Activated T-cell treated with anti-CD3 and anti-CD28 coated beads for 1 hour (primary cell): ENCODE results near the gene KHSRP.
"Not testable (repeated sequence)": the region's sequence is repeated elsewhere in the genome, so short reads cannot be mapped to it uniquely, and the experiment has no call there.

Source experiments
- DNase-seq: peaks from one replicate; pipeline ENCODE4 v3.0.0-alpha.2; 2020; ENCODE audit warnings: low read depth

The KHSRP gene

DNA sequence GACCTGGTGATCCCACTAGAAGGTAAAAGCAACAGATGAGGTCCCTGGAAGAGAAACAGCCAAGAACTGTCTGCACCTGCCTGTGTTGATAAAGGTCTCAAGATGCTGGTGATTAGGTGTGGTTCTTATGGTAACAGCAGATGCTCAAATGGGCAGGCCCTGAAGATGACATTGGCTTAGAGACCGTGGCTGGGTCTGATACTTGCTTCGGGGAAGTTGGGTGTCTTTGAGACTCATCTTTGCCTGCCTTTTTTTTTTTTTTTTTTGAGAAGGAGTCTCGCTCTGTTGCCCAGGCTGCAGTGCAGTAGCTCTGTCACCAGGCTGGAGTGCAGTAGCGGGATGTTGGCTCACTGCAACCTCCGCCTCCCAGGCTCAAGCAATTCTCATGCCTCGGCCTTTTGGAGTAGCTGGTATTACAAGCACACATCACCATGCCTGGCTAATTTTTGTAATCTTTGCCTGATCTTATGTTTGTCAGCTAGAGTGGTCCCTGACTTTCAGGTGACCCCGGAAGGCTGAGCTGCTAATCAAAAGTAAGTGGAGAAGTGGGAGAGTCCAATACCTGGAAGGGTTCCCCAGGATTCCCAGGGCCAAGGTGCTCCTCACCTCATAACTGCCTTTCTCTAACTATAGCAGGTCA is 27.1 kb upstream of the KHSRP start:
- no peak for DNase-seq

DNA sequence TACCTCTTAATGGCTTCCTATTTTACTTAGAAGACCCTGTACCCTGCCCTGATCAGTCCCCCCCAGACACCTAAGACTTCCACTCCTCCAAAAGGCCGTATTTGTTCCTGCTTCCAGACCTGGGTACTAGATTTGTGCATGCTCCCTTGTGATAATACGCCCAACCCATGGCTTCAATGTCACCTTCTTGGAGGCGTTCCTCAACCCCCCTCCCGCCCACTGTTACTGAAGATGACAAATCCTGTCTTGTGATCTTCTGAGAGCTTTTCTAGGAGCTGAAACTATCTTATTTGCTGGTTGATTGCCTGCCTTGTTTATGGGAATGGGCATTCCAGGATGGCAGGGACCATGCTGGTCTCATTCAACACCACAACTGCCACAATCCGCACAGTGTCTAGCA is 25.6 kb upstream of the KHSRP start:
- DNase-seq, result no peak

DNA sequence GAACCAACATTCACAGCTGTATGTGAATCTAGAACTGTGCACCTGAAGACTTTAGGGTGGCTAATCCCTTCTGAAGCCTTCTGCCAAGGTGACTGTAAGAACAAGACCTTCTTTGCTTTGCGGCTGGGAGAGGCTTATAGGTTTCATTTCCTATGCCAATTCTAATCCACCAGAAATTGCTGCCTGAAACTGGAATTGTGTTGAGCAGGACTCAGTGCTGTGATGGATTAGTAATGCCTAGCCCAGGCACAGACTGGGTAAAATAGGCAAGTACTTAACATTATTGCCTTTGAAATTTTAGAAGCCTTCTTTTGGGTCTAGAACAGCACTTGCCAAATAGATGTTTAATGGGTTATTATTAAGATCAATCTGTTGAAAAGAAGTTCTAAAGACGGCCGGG is 23.4 kb upstream of the KHSRP start:
- no peak for DNase-seq

DNA sequence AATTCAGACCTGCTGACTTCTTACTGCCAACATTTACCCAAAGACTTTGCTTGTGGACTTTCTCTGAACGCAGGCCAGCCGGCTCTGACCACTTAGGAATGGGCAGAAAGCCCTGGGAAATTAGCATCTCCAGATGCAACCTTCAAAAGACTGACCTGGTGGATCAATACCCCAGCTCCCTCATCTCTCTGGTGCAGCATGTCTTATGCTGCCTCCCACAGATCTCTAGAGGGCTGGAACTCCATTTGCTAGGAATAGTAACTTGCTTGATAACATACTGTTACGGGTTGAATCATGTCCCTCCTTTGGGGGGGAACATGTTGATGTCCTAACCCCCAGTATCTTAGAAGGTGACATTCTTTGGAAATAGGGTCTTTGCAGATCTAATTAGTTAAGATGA is 21.8 kb upstream of the KHSRP start:
- DNase-seq, result no peak

DNA sequence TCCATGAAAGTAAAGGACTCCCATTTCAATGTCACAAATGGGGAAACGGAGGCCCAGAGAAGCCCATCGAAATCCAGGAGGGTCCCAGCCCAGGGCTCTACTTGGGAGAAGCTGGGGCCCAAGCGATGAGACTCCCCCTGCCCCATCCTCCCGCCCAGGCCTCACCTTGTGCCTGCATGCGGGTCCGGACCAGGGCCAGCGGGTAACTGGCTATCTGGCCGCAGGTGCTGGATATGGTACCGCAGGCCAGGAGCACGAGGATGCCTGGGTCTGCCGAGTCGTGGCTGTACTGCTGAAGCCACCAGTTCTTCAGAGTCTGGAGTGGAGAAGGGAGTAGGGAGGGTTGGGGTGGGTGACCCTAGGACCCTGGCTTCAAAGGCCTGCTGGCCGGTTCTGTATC is 19.4 kb upstream of the KHSRP start:
- DNase-seq, result no peak

DNA sequence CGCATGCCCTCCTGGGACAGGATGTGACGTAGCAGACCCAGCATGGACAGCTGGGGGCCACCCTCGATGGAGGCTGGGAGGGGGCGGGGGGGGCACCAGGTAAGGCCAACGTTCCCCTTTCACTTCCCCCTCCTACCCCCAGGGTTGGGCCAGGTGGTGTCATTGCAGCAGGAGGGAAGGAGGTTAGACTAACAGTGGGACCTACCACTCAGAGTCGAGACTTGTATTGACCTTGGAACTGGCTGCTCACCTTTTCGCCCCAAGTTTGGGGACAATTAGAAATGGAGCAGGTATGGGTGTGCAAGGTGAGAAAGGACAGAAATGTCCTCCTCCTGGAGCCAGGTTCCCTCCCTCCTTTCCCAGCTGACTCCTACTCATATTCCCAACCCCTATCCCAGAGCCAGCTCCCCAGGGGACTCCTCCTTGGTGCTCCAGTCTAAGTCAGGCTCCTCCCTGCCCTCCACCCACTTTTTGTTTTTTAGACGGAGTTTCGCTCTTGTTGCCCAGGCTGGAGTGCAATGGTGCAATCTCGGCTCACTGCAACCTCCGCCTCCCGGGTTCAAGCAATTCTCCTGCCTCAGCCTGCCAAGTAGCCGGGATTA is 17.6 kb upstream of the KHSRP start:
- no peak for DNase-seq

DNA sequence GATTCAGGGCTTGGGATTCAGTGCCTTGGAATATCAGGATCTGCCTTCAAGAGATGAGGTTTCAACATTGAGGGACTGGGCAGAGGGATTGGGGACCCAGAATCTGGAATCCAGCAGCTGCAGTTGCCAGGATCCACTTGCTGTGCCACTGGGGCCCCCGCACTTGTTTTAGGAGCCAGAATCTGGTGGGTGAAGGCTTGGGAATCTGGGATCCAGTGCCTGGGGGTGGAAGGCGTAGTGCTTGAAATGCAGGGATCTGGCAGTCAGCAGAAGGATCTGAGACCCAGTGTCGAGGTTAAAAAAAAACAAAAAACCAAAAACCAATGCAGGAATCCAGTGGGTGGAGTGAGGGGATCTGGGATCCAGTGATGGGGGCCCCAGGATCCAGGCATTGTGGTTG is 16.3 kb upstream of the KHSRP start:
- DNase-seq, result no peak

DNA sequence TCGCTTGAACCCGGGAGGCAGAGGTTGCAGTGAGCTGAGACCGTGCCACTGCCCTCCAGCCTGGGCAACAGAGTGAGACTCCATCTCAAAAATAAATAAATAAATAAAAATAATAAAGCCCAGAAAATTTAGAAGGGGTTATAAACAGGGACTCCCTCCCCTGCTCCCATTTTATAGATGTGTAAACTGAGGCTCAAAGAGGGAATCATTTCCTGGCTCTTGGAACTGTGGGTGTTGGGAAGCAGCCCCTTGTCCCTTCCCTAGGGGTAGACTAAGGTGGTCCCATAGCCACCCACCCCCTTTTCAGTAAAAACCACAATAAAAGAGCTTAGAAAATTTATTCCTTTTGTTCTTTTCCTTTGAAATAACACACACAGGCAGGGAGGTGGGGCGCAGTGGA is 15.1 kb upstream of the KHSRP start:
- DNase-seq, result no peak

DNA sequence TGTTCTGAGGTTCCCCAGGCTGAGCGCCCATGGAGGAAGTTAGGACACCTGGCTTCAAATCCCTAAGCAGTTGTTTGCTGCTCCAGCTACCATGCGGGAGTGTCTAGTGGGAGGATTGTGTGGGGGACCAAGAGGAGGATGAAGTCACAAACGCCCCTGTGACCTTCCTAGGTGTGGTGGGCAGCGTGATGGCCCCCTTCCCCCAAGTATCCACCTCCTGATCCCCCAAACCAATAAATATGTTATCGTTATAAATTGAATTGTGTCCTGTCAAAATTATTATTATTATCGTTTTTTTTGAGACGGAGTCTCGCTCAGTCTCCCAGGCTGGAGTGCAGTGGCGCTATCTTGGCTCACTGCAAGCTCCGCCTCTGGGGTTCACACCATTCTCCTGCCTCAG is 9.1 kb upstream of the KHSRP start, which contains the start of gene SLC25A41:
SLC25A41 (minus strand) TSS at position 101 of the 400 bp plus-strand sequence; CDS start at position 31, 70 bp downstream.
- DNase-seq, result no peak

DNA sequence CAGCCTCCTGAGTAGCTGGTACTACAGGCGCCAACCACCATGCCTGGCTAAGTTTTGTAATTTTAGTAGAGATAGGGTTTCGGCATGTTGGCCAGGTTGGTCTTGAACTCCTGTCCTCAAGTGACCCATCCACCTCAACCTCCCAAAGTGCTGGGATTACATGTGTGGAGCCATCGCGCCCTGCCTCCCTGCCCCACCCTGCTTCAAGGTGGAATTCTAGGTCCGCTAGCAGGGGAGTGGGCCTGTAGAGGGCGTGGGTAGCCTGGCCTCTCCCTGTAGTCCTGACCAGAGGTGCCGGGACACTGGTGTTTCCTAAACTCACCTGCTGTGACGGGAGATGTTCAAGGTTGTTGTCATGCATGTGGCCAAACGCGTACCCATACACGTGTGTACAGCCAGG is 8.6 kb upstream of the KHSRP start:
- DNase-seq, result no peak

DNA sequence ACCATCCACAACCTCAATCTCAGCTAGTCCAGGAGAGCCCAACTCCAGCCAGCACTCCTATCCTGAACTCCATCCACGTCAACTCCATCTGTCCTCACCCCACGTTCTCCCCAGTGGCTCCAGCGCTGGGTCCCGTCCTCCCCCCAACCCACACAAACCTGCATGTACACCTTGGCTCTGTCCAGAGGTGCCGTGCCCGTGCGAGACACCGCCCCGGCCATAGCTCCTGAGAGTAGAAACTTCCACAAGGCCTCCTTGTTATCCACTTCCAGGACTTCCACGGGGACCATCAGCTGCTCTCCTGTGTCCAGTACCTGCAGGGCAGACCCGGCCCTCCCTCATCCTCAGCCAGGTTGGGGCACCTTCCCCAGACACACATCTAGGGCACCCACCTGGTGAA is 7.3 kb upstream of the KHSRP start:
- DNase-seq, result no peak

DNA sequence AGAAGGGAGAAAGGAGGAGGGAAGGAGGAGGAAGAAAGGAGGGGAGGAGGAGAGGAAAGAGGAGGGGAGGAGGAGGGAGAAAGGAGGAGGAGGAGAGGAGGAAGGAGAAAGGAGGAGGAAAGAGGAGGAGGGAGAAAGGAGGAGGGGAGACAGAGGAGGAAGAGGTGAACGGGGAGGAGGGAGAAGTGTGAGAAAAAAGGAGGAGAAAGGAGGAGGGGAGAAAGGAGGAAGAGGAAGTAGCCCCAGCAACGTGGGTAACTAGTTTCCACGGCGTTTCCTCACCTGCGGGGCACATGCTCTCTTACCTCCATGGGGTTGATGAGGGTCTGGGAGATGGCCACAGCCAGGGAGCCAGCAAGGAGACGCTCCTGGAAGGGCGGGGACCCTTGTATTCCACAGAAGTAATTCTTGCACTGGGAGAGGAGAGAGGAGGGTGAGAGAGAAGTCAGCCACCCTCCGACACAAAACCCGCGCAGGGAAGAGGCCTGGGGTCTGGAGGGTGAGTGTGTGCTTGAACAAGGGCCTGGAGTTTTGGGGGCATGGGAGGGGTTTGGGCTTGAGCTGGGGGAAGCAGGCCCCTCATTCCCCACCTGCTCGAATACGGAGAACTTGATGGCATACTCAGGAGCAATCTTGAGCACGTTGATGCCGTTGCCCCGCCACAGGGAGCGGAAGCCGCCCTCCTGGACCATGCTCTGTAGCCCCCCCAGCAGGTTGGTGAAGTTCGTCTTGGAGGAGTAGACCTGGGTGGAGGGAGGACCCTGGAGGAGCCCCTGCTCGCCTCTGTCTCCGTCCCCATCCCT is 5.0 kb upstream of the KHSRP start:
- DNase-seq, result no peak

DNA sequence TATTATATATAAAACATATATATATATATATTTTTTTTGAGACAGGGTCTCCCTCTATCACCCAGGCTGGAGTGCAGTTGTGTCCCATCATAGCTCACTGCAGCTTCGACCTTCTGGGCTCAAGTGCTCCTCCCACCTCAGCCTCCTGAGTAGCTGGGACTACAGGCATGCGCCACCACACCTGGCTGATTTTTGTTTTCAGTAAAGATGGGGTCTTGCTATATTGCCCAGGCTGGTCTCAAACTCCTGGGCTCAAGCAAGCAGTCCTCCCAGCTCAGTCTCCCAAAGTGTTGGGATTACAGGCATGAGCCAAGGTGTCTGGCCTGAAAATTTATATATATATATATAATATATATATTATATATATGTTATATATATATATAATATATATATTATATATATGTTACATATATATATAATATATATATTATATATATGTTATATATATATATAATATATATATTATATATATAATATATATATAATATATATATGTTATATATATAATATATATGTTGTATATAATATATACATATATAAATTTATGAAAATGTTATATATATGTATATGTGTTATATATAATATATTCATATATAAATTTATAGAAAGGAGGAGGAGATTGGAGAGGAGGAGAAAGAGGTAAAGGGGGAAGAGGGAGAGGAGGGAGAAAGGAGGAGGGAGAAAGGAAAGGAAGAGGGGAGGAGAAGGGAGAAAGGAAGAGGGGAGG is 4.2 kb upstream of the KHSRP start:
- DNase-seq, result not testable (repeated sequence)

DNA sequence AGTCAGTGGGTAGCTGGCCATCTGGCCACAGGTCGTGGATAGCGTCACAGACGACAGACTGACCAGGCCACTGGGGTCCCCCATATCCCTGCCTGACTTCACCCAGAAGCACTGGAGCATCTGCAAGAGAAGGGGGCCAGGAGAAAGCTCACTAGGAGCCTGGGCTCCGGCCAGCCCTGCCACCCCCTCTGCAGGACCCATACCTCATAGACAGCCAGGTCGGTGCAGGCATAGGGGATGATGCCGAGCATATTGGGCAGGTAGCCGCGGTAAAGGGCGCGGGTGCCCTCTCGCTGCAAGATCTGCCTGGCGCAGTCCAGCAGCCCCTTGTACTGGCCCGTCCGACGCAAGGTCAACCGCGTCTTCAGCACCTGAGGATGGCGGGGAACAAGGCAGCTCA is 2.5 kb upstream of the KHSRP start:
- no peak for DNase-seq

DNA sequence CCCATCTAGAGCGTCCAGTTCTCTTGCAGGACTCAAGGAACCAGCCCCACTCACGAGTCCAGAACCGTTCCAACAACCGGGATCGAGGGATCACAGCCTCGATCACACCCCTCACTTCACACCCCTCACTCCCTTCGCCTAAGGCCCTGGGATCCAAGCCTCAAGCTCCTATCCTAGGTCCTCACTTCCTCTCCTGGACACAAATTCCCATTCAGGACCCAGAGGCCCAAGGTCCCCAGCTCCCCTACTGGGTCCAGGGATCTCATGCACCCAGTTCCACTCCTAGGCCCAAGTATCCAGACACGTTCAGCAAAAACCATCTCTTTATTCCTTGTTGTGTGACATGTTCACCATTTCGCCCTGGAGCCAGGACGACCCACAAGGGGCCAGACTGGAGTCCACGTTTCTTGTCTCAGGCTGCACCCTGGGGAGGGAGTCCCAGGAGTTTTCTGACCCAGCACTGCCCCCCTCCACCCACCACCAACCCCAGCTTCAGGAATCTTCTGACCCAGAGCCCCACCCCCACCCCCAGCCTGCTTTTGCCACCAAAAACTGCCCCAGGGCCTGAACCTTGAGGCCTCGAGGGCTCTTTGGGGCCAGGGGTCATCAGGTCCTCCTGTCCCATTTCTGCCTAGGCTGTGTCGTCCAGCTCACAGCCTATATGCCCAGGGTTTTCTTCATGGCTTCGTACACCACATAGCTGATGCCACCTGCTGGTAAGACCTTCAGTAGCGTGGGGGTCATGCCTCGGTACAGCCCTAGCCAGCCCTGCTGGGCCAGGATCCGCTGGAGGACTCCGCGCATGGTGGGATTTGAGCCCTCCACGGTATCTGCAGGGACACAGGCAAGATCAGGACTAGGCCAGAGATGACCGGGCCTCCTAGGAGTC is 1.4 kb upstream of the KHSRP start:
- DNase-seq, result no peak

DNA sequence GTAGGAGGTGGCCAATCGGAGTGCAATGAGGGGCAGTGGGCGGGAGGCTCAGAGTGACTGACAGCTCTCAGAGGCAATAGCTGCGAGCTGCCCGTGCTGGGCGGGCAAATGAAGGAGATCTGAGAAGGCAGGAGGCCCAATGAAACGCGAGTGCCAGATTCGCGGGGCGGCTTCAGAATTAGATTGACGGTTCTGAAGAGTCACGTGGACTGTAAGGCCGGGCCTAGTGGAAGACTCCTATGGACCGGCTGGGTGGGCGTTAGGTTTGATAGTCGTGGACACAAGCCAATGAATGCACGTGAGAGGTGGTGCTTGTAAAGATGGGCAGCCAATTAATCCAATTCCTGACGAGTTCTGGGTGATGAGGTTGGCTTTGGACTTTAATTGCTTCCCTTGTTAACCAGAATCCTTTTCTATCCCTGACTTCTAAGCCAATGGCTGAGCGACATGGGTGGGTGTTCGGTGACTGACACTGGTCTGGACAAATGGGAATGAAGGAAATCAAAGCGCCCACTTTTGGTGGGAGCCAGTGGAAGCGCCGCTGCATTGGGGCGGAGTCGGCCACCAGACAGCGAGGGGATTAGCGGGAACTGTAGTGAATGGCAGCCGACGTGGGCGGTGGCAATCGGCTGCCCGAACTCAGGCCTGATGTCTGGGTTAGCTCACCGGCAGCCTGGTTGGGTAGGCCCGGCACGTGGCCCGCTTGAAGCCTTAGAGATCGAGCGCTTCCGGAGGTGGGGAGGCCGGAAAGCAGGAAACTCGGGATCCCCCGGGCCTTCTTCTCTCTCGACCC is 524 bp upstream of the KHSRP start:
- DNase-seq, result peak; percentile 96

DNA sequence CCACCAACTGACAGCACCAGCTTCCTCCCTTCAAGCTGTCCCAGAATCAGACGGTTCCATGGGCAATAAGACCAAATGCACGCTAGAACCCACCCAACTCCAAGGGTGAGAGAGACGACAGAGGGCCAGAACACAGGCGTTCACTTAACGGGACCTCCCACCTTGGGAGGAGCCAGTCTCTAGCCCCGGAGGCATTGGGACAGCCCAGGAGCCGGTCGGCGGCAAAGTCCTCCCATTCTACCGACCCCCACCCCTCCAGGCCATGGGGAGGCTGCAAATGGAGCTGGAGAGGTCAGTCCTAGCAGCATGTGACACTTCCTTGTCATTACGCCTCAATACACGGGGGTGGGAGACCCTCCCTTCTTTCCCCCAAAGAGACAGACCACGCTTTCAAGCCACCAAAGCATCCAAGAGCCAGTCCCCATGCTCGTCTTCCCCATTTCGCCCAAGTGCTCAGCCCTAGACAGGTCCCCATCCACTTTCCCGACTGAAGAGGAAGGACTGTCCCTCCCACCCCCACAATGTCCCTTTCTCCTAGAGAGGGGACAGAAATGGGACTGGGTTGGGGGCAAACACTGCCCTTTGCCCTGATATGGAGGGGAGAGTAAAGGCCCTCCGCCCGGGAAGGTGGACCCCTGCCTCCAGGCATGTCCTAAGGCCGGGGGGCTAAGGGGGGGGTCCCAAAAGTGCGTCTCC is 964 bp downstream of the KHSRP start:
- no peak for DNase-seq

DNA sequence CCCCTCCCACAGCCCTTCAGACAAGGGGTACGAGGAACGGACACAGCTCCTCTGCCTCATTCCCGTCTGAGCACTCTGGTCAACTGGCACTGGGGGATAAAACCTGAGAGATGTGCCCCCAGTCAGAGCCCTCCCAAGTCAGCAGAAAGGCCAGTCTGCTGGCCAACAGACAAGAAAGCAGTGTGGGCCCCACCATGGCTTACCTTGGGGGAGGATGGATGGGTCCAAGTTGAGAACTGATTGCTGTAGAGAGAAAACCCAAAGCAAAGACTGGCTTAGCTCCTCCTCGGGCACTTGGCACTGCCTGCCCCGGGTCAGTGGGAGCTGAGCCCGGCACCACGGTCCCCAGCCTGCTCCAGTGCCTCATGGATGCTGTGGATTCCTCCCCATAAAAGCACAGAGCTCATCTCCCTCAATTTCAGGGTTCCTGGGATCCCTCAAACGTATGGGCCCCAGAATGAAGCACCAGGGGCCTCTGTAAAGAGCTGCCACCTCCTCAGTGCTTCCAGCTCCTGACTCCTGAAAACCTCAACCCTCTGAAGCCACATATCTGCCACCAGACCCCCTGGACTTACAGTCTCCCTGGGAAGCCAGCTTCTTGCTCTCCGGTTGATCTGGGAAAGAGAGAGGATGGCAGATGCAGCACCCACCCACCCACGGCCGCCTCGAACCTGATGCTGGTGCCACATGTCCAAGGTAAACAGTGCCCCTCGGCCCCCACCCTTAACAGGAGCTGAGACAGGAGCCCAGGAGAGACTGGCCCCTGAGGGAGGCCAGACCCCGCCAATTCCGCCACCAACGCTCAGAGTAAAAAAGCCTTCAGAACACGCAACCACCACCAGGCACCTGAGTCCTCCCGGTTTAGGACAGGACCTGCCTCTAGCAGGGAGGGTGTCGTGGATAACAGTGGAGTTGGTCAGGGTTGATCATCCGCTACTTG is 3.3 kb downstream of the KHSRP start:
- no peak for DNase-seq

DNA sequence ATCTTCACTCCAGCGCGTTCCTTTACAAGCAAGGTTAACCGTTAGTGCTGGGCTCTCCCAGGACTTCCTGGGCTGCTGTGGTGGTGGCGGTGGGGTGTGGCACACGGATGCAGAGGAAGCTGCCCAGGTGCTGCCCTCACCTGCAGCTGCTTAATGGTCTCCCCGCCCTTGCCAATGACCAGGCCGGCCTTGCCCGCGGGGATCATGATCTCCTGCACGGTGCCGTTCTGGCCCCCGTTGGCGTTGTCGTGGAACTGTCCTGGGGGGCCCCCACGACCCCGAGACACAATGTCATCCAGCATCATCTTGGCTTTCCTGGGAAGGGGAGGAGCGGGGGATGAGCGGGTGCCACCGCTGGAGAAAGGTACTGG is 6.1 kb downstream of the KHSRP start:
- no peak for DNase-seq
